HepG2 (cell line): ENCODE data around the gene TBC1D22A. TPM values are rescaled to one million over a fixed set of nuclear protein-coding genes. Genes with fewer than 3 reads are reported as not detected.
A peak's percentile ranks its signal among the peaks of the same experiment; 100 is the strongest.

Experiments used
- ATAC-seq: fragments of 200-7000 bp; cut with Tn5 transposase; 3 replicates; pipeline ENCODE4 v1.9.1; 2020; ENCODE audit warnings: mild to moderate bottlenecking, moderate library complexity
- BruUV-seq: library from RNA; stranded (reverse); fragments of 400-500 nt; replicated peaks from 2 replicates; lab custom pipeline; 2021; lab: Mats Ljungman, UMichigan
- CTCF ChIA-PET: fragments of 300-600 bp; formaldehyde crosslinking; extraction: SDS; loops from one replicate; lab custom pipeline; 2021; ENCODE audit warnings: low total read pairs, inconsistent platforms, low intra/inter-chr PET ratio; lab: Yijun Ruan, JAX
- POLR2A ChIA-PET: fragments of 350-600 bp; sonication (Branson Sonifier 250); formaldehyde crosslinking; loops from one replicate; lab custom pipeline; 2020; ENCODE audit warnings: antibody characterized with exemption, inconsistent platforms; lab: Yijun Ruan, JAX
- DNase-seq: peaks from one replicate; pipeline ENCODE4 v3.0.0-alpha.2; 2015; ENCODE audit warnings: low spot score
- FAIRE-seq: peaks from 3 replicates; lab custom pipeline; 2011; peaks lifted over from hg19 to GRCh38; lab: Jason Lieb, UNC
- H2AFZ ChIP-seq: one replicate; pipeline ENCODE4 v1.6.1; 2011; ENCODE audit warnings: low read length, inconsistent platforms
- H3K27ac ChIP-seq: fragments of 300-600 bp; 3 replicates; pipeline ENCODE4 v1.8.0; 2011; ENCODE audit warnings: mixed run types, mild to moderate bottlenecking, mixed read lengths, low read length, inconsistent platforms; ENCODE audit not compliant: insufficient read depth; ENCODE audit errors: extremely low read length
- H3K27me3 ChIP-seq, 2 experiments: fragments of 200-600 bp in 1 of 2; 2 replicates in 1 of 2; 3 replicates in 1 of 2; pipeline versions ENCODE4 v1.6.0 to v1.8.0; 2011; ENCODE audit warnings: low read length in 2 of 2, mild to moderate bottlenecking in 2 of 2, moderate library complexity in 2 of 2, inconsistent platforms in 1 of 2; ENCODE audit not compliant: insufficient read depth in 2 of 2, control insufficient read depth in 1 of 2
- H3K36me3 ChIP-seq, 2 experiments: fragments of 200-600 bp in 1 of 2; replicated peaks in 1 of 2; 2 replicates in 1 of 2; 3 replicates in 1 of 2; pipeline versions ENCODE4 v1.5.1 to v1.8.0; 2011; ENCODE audit warnings: low read length in 2 of 2, inconsistent platforms in 1 of 2; ENCODE audit not compliant: insufficient read depth in 2 of 2, control insufficient read depth in 1 of 2
- H3K4me1 ChIP-seq: 2 replicates; pipeline ENCODE4 v1.5.1; 2012; ENCODE audit warnings: low read length, inconsistent platforms; ENCODE audit not compliant: insufficient read depth
- H3K4me2 ChIP-seq: 2 replicates; pipeline ENCODE4 v1.6.0; 2011; ENCODE audit warnings: low read depth, low read length, inconsistent platforms
- H3K4me3 ChIP-seq, 3 experiments: fragments of 200-600 bp in 1 of 3; sonication (generic), shearing (Covaris generic) in 1 of 3; replicated peaks in 1 of 3; 2 replicates each; pipeline ENCODE4 v1.5.1; 2011 to 2016; ENCODE audit warnings: low read length in 3 of 3, inconsistent platforms in 2 of 3, low read depth in 2 of 3, mild to moderate bottlenecking in 2 of 3, control low read depth in 1 of 3, mixed read lengths in 1 of 3; ENCODE audit not compliant: insufficient read depth in 1 of 3
- H3K79me2 ChIP-seq: one replicate; pipeline ENCODE4 v1.6.1; 2011; ENCODE audit warnings: low read length, inconsistent platforms; ENCODE audit not compliant: insufficient read depth
- H3K9ac ChIP-seq: 2 replicates; pipeline ENCODE4 v1.6.0; 2011; ENCODE audit warnings: mild to moderate bottlenecking, low read depth, low read length, inconsistent platforms; ENCODE audit not compliant: insufficient read depth
- H3K9me3 ChIP-seq: 2 replicates; pipeline ENCODE4 v1.5.1; 2012; ENCODE audit warnings: mild to moderate bottlenecking, low read length
- H4K20me1 ChIP-seq: 2 replicates; pipeline ENCODE4 v1.6.0; 2011; ENCODE audit warnings: inconsistent platforms, mild to moderate bottlenecking, low read length, moderate library complexity; ENCODE audit not compliant: insufficient read depth
- BORCS8-MEF2B ChIP-seq: sonication (generic); formaldehyde crosslinking; IDR thresholded peaks from 2 replicates; pipeline ENCODE4 v1.8.0; 2022; ENCODE audit warnings: mild to moderate bottlenecking, missing genetic modification reagents
- KDM5A ChIP-seq: fragments of 200-600 bp; sonication (generic); IDR thresholded peaks from 2 replicates; pipeline ENCODE4 v1.7.0; 2018; ENCODE audit warnings: antibody characterized with exemption, mild to moderate bottlenecking, low read length, borderline replicate concordance
- KLF11 ChIP-seq: IDR thresholded peaks from 2 replicates; pipeline ENCODE4 v1.6.1; 2016; ENCODE audit warnings: missing compliant biosample characterization
- POLR2G ChIP-seq: fragments of 200-400 bp; formaldehyde crosslinking; IDR thresholded peaks from 2 replicates; pipeline ENCODE4 v1.6.1; 2018; ENCODE audit warnings: mild to moderate bottlenecking, low read depth, low read length, moderate library complexity
- TCF12 ChIP-seq, 2 experiments: fragments of 450-650 bp in 1 of 2; sonication (generic) in 1 of 2; formaldehyde crosslinking in 1 of 2; IDR thresholded peaks; 2 replicates each; pipeline versions ENCODE4 v1.6.1 to v1.8.0; 2017 to 2022; ENCODE audit warnings: antibody characterized with exemption in 1 of 2, mild to moderate bottlenecking in 1 of 2, missing genetic modification reagents in 1 of 2, moderate library complexity in 1 of 2
- TGIF2 ChIP-seq: IDR thresholded peaks from 2 replicates; pipeline ENCODE4 v1.6.1; 2016; ENCODE audit warnings: control low read depth, missing compliant biosample characterization
- ZFP37 ChIP-seq: sonication (generic); formaldehyde crosslinking; IDR thresholded peaks from 2 replicates; pipeline ENCODE4 v1.4.0; 2020; ENCODE audit warnings: missing genetic modification reagents, borderline replicate concordance
- ZNF121 ChIP-seq: sonication (generic); formaldehyde crosslinking; IDR thresholded peaks from 2 replicates; pipeline ENCODE4 v1.5.0; 2020; ENCODE audit warnings: mild to moderate bottlenecking, missing genetic modification reagents
- ZNF746 ChIP-seq: sonication (generic); formaldehyde crosslinking; IDR thresholded peaks from 2 replicates; pipeline ENCODE4 v1.8.0; 2022; ENCODE audit warnings: mild to moderate bottlenecking, missing genetic modification reagents
- WGBS: methylation state at CpG from one replicate; pipeline ENCODE4 v1.1.6; 2017; ENCODE audit warnings: low lambda C conversion rate; 5-methylcytosine and 5-hydroxymethylcytosine counted together
- in situ Hi-C: cut with HindIII; loops from 2 replicates; pipeline ENCODE4 v1.10.0; 2017; ENCODE audit warnings: low pct_unique_long_range_greater_than_20kb; ENCODE audit not compliant: extremely low pct_ligation_motif_present
- intact Hi-C: fragments of 100-400 bp; cut with micrococcal nuclease; formaldehyde crosslinking; loops from one replicate; pipeline ENCODE4 v1.10.0; 2022; ENCODE audit not compliant: unreplicated experiment
- polyA plus RNA-seq, 8 experiments: library from polyadenylated mRNA; depleted of rRNA in 3 of 8; stranded (reverse) in 7 of 8; unstranded in 1 of 8; fragments of >200 nt; fragmentation: Illumina TruSeq in 4 of 8; extraction: Trizol in 4 of 8; gene quantifications; 2 replicates each; pipeline versions ENCODE4 v1.2.1 to v1.2.3, GENCODE V29; 2011 to 2016; ENCODE audit warnings: low read depth in 4 of 8, missing spikeins in 1 of 8, mixed read lengths in 1 of 8; ENCODE audit not compliant: insufficient read depth in 1 of 8
- total RNA-seq, 5 experiments: library from RNA; depleted of rRNA; stranded (reverse); fragments of >200 nt; fragmentation: Illumina TruSeq; extraction: Trizol; gene quantifications; 2 replicates each; pipeline ENCODE4 v1.2.3, GENCODE V29; 2016; ENCODE audit warnings: low read depth in 1 of 5
- TF ChIP-seq, protein P1 (sequence below): sonication (generic); formaldehyde crosslinking; IDR thresholded peaks from 2 replicates; pipeline ENCODE4 v1.4.0; 2020; ENCODE audit warnings: missing genetic modification reagents
- TF ChIP-seq, protein P2 (sequence below), 2 experiments: sonication (generic) in 1 of 2; formaldehyde crosslinking in 1 of 2; IDR thresholded peaks; 2 replicates each; pipeline versions ENCODE4 v1.4.0 to v1.6.1; 2016 to 2020; ENCODE audit warnings: borderline replicate concordance in 1 of 2, low read depth in 1 of 2, mild to moderate bottlenecking in 1 of 2, missing genetic modification reagents in 1 of 2

The TBC1D22A gene
- total and polyA plus RNA-seq, 2 of the 13 experiments (the other 11 are each of a cell fraction or from before 2014, with no cell fraction given), result 17.3 to 18.0 TPM

DNA sequence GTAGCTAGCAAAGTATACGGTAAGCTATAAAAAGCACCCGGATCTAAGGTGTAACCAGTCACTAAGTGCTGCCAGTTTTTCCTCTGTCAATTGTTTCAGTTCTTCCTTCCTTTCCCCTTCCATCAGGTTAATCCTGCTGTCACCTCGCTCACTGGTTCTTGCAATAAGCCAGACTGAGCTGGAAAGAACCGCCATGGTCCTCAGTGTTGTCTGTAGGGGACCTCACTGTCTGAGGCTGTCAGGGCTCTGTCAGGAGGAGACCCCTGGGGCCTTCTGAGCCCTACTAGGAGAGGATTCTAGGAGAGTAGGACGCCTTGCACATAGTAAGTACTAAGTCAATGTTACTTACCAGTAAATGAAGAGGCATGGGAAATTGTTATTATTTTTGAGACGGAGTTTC lies 1.4 kb upstream of the TBC1D22A start (continued):
- TF ChIP-seq, protein P1, sequence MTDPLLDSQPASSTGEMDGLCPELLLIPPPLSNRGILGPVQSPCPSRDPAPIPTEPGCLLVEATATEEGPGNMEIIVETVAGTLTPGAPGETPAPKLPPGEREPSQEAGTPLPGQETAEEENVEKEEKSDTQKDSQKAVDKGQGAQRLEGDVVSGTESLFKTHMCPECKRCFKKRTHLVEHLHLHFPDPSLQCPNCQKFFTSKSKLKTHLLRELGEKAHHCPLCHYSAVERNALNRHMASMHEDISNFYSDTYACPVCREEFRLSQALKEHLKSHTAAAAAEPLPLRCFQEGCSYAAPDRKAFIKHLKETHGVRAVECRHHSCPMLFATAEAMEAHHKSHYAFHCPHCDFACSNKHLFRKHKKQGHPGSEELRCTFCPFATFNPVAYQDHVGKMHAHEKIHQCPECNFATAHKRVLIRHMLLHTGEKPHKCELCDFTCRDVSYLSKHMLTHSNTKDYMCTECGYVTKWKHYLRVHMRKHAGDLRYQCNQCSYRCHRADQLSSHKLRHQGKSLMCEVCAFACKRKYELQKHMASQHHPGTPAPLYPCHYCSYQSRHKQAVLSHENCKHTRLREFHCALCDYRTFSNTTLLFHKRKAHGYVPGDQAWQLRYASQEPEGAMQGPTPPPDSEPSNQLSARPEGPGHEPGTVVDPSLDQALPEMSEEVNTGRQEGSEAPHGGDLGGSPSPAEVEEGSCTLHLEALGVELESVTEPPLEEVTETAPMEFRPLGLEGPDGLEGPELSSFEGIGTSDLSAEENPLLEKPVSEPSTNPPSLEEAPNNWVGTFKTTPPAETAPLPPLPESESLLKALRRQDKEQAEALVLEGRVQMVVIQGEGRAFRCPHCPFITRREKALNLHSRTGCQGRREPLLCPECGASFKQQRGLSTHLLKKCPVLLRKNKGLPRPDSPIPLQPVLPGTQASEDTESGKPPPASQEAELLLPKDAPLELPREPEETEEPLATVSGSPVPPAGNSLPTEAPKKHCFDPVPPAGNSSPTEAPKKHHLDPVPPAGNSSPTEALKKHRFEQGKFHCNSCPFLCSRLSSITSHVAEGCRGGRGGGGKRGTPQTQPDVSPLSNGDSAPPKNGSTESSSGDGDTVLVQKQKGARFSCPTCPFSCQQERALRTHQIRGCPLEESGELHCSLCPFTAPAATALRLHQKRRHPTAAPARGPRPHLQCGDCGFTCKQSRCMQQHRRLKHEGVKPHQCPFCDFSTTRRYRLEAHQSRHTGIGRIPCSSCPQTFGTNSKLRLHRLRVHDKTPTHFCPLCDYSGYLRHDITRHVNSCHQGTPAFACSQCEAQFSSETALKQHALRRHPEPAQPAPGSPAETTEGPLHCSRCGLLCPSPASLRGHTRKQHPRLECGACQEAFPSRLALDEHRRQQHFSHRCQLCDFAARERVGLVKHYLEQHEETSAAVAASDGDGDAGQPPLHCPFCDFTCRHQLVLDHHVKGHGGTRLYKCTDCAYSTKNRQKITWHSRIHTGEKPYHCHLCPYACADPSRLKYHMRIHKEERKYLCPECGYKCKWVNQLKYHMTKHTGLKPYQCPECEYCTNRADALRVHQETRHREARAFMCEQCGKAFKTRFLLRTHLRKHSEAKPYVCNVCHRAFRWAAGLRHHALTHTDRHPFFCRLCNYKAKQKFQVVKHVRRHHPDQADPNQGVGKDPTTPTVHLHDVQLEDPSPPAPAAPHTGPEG (CRISPR knock-in tag), result no peak
- TF ChIP-seq KLF11 (CRISPR knock-in tag), result no peak
- TF ChIP-seq, all 625 proteins: peak for 0

DNA sequence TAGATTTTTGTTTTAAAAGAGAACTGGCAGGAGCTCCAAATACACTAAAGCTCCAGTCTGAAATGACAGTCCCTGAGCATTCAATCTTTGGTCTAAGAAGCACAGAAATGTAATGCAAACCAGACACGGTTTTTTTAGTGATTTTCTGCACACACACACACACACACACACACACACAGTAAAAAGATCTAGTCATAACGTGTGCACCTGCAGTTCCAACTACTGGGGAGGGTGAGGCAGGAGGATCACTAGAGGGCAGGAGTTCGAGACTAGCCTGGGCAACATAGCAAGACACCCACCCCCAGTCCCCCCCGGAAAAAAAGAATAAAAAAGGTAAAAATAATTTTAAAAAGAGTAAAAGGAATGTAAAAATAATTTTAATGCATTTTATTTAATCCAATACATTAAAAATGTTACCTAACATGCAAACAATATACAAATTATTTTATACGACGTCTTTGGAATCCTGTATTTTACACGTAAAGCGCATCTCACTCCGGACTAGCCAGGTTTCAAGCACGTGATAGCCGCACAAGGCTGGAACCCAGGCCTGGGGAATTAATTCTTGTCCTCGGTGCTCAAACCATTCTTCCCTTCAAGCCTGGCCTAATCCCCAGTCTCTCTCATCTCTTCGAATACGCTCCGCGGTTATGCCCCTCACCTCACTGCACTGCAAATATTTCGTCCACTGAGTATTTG lies 762 bp upstream of the TBC1D22A start:
- peaks cover 0 to 1% of the 10 kb centered on the region in 2 experiments; a peak in 1 of 5 replicates for H3K36me3 ChIP-seq
- ChIA-PET CTCF (no interaction called here), POLR2A (interaction anchor here (0.9 to 5.4 kb wide), 22 partner anchors 8 to 198 kb away, joined by 3 to 144 read pairs (median 7); partner anchors contain the start of gene CERK)
- H3K27me3 ChIP-seq, result no peaks in the 10 kb centered on the region; a peak in 1 of 5 replicates
- H3K27ac ChIP-seq, result peak overlapping the region; percentile 91
- intact Hi-C loops, result no loop called here
- BruUV-seq, result TSS peak; percentile 98
- peaks cover 56% of the 10 kb centered on the region for H3K4me1 ChIP-seq
- in situ Hi-C loops, result no loop called here
- DNase-seq, result no peak
- H3K4me3 ChIP-seq, result peak overlapping the region; percentile 74 to 96 (median 80)
- no peak overlapping the region for H2AFZ ChIP-seq
- H3K4me2 ChIP-seq, result peak overlapping the region; percentile 90
- WGBS, result 2% methylated on average over 17 of the region's 17 CpGs
- peaks cover 48% of the 10 kb centered on the region for H3K79me2 ChIP-seq
- ATAC-seq, result no peak
- FAIRE-seq, result no peak
- H4K20me1 ChIP-seq, result no peaks in the 10 kb centered on the region
- H3K9ac ChIP-seq, result peak overlapping the region; percentile 98
- no peaks in the 10 kb centered on the region for H3K9me3 ChIP-seq
- TF ChIP-seq TGIF2 (CRISPR knock-in tag), result no peak
- no peak for TF ChIP-seq KDM5A
- peak; percentile 22; the same call in 1 of the 2 replicates for TF ChIP-seq ZNF121 (CRISPR knock-in tag)
- TF ChIP-seq, protein P2, sequence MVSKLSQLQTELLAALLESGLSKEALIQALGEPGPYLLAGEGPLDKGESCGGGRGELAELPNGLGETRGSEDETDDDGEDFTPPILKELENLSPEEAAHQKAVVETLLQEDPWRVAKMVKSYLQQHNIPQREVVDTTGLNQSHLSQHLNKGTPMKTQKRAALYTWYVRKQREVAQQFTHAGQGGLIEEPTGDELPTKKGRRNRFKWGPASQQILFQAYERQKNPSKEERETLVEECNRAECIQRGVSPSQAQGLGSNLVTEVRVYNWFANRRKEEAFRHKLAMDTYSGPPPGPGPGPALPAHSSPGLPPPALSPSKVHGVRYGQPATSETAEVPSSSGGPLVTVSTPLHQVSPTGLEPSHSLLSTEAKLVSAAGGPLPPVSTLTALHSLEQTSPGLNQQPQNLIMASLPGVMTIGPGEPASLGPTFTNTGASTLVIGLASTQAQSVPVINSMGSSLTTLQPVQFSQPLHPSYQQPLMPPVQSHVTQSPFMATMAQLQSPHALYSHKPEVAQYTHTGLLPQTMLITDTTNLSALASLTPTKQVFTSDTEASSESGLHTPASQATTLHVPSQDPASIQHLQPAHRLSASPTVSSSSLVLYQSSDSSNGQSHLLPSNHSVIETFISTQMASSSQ (IDR thresholded peaks at IDR 0.05; ENCODE audit: low read depth), result no peak
- TF ChIP-seq, protein P2 (CRISPR knock-in tag; IDR thresholded peaks at IDR 0.05; ENCODE audit: borderline replicate concordance), result no peak
- no peak for TF ChIP-seq POLR2G
- TF ChIP-seq ZFP37 (CRISPR knock-in tag), result no peak
- no peak for TF ChIP-seq BORCS8-MEF2B (CRISPR knock-in tag)
- TF ChIP-seq TCF12 (IDR thresholded peaks at IDR 0.05), result no peak
- no peak for TF ChIP-seq TCF12 (CRISPR knock-in tag; IDR thresholded peaks at IDR 0.05)
- no peak for TF ChIP-seq ZNF746 (CRISPR knock-in tag)
